GM23338 (cell line): ENCODE measurements around the gene SZRD1. TPM values are rescaled to one million over a fixed set of nuclear protein-coding genes. Genes with fewer than 3 reads are reported as not detected.

ENCODE experiments used
- ATAC-seq: fragments of 200-7000 bp; cut with Tn5 transposase; 3 replicates; pipeline ENCODE4 v1.9.1; 2020
- DNase-seq: peaks from one replicate; pipeline ENCODE4 v3.0.0-alpha.2; 2015; ENCODE audit warnings: low spot score
- H2AFZ ChIP-seq: fragments of 200-600 bp; sonication (generic); 2 replicates; pipeline ENCODE4 v1.8.0; 2016; ENCODE audit warnings: antibody characterized with exemption, mild to moderate bottlenecking, moderate library complexity
- H3F3A ChIP-seq: fragments of 200-600 bp; sonication (generic); replicated peaks from 2 replicates; pipeline ENCODE4 v1.8.0; 2017; ENCODE audit warnings: antibody characterized with exemption, mixed run types, low read depth
- H3K27ac ChIP-seq: fragments of 200-600 bp; sonication (generic); 2 replicates; pipeline ENCODE4 v1.6.1; 2016; ENCODE audit warnings: low read depth
- H3K27me3 ChIP-seq: fragments of 200-600 bp; sonication (generic); 2 replicates; pipeline ENCODE4 v1.8.0; 2016; ENCODE audit warnings: mild to moderate bottlenecking, mixed run types, moderate library complexity; ENCODE audit not compliant: insufficient read depth
- H3K36me3 ChIP-seq: fragments of 200-600 bp; sonication (generic); 2 replicates; pipeline ENCODE4 v1.8.0; 2016; ENCODE audit warnings: mild to moderate bottlenecking; ENCODE audit not compliant: insufficient read depth
- H3K4me1 ChIP-seq: fragments of 200-600 bp; sonication (generic); 2 replicates; pipeline ENCODE4 v1.8.0; 2016; ENCODE audit warnings: mild to moderate bottlenecking, moderate library complexity; ENCODE audit not compliant: insufficient read depth
- H3K4me2 ChIP-seq: fragments of 200-600 bp; sonication (generic); 2 replicates; pipeline ENCODE4 v1.7.1; 2017; ENCODE audit warnings: mixed run types
- H3K4me3 ChIP-seq: fragments of 200-600 bp; sonication (generic); 2 replicates; pipeline ENCODE4 v1.6.1; 2016; ENCODE audit warnings: mixed run types
- H3K79me2 ChIP-seq: fragments of 200-600 bp; sonication (generic); replicated peaks from 2 replicates; pipeline ENCODE4 v1.8.0; 2017; ENCODE audit warnings: mild to moderate bottlenecking; ENCODE audit not compliant: insufficient read depth
- H3K9me2 ChIP-seq: fragments of 200-600 bp; sonication (generic); 2 replicates; pipeline ENCODE4 v1.8.0; 2017; ENCODE audit not compliant: insufficient read depth
- H4K20me1 ChIP-seq: fragments of 200-600 bp; sonication (generic); replicated peaks from 2 replicates; pipeline ENCODE4 v1.8.0; 2017; ENCODE audit warnings: mild to moderate bottlenecking; ENCODE audit not compliant: insufficient read depth
- H3K27ac Mint-ChIP-seq: 2 replicates; pipeline ENCODE4 v1.8.0; 2020; ENCODE audit warnings: inconsistent platforms, mild to moderate bottlenecking, moderate library complexity, mixed read lengths
- H3K27me3 Mint-ChIP-seq: 3 replicates; pipeline ENCODE4 v1.8.0; 2022; ENCODE audit warnings: low read depth, mild to moderate bottlenecking, moderate library complexity, mixed read lengths, inconsistent platforms; ENCODE audit not compliant: insufficient read depth, poor library complexity
- H3K36me3 Mint-ChIP-seq: 3 replicates; pipeline ENCODE4 v1.8.0; 2021; ENCODE audit warnings: low read depth, mild to moderate bottlenecking, inconsistent platforms, moderate library complexity, mixed read lengths
- H3K4me1 Mint-ChIP-seq: 3 replicates; pipeline ENCODE4 v1.8.0; 2020; ENCODE audit warnings: mild to moderate bottlenecking, inconsistent platforms, mixed read lengths
- H3K4me3 Mint-ChIP-seq: 3 replicates; pipeline ENCODE4 v1.8.0; 2021; ENCODE audit warnings: moderate library complexity, mild to moderate bottlenecking, inconsistent platforms, mixed read lengths
- H3K9me3 Mint-ChIP-seq: 3 replicates; pipeline ENCODE4 v1.8.0; 2020; ENCODE audit warnings: moderate library complexity, mild to moderate bottlenecking, inconsistent platforms, mixed read lengths
- CREB1 ChIP-seq: fragments of 250-450 bp; sonication (Bioruptor Pico); IDR thresholded peaks from 2 replicates; pipeline ENCODE4 v1.5.0; 2020; ENCODE audit warnings: low read depth, mild to moderate bottlenecking, moderate library complexity
- CTCF ChIP-seq, 2 experiments: fragments of 200-600 bp in 1 of 2; sonication (generic) in 1 of 2; conservative IDR thresholded peaks; 2 replicates each; pipeline versions ENCODE4 v1.5.1 to v1.6.1; 2016 to 2017; ENCODE audit warnings: antibody characterized with exemption in 2 of 2, low read depth in 2 of 2, mild to moderate bottlenecking in 2 of 2, moderate library complexity in 1 of 2
- ETS1 ChIP-seq: IDR thresholded peaks from 2 replicates; pipeline ENCODE4 v1.6.1; 2016; ENCODE audit warnings: antibody characterized with exemption
- EZH2 ChIP-seq: fragments of 200-600 bp; sonication (generic); IDR thresholded peaks from one replicate; pipeline ENCODE4 v1.8.0; 2017; ENCODE audit warnings: antibody characterized with exemption, mild to moderate bottlenecking, low read depth; ENCODE audit not compliant: unreplicated experiment
- EZH2phosphoT487 ChIP-seq: fragments of 200-600 bp; sonication (generic); IDR thresholded peaks from one replicate; pipeline ENCODE4 v1.8.1; 2018; ENCODE audit warnings: antibody characterized with exemption; ENCODE audit not compliant: unreplicated experiment
- JUNB ChIP-seq: IDR thresholded peaks from one replicate; pipeline ENCODE4 v1.6.1; 2016; ENCODE audit warnings: antibody characterized with exemption; ENCODE audit not compliant: unreplicated experiment
- NANOG ChIP-seq: IDR thresholded peaks from 2 replicates; pipeline ENCODE4 v1.6.1; 2016; ENCODE audit warnings: antibody characterized with exemption, borderline replicate concordance
- POLR2AphosphoS5 ChIP-seq: IDR thresholded peaks from 2 replicates; pipeline ENCODE4 v1.6.1; 2016; ENCODE audit warnings: antibody characterized with exemption, low read depth
- REST ChIP-seq: IDR thresholded peaks from one replicate; pipeline ENCODE4 v1.6.1; 2018; ENCODE audit warnings: antibody characterized with exemption; ENCODE audit not compliant: unreplicated experiment
- STAT1 ChIP-seq: IDR thresholded peaks from one replicate; pipeline ENCODE4 v1.6.1; 2016; ENCODE audit warnings: antibody characterized with exemption; ENCODE audit not compliant: unreplicated experiment
- ZNF114 ChIP-seq: fragments of 250-450 bp; sonication (Bioruptor Pico); IDR thresholded peaks from 2 replicates; pipeline ENCODE4 v1.5.0; 2020; ENCODE audit warnings: mild to moderate bottlenecking, moderate library complexity
- ZNF331 ChIP-seq: fragments of 250-450 bp; sonication (Bioruptor Pico); IDR thresholded peaks from 2 replicates; pipeline ENCODE4 v1.5.0; 2020; ENCODE audit warnings: low read depth, mild to moderate bottlenecking, moderate library complexity
- ZNF462 ChIP-seq: fragments of 250-450 bp; sonication (Bioruptor Pico); IDR thresholded peaks from 2 replicates; pipeline ENCODE4 v1.5.0; 2020; ENCODE audit warnings: mild to moderate bottlenecking, moderate library complexity
- polyA plus RNA-seq: library from polyadenylated mRNA; unstranded; fragments of >200 nt; fragmentation: Nextera tagmentation; extraction: Ambion mirVana; gene quantifications from 2 replicates; pipeline ENCODE4 v1.2.1, GENCODE V29; 2016
- total RNA-seq: library from RNA; depleted of rRNA; stranded (reverse); fragments of >200 nt; shearing (Covaris generic); gene quantifications from 2 replicates; pipeline ENCODE4 v1.2.3, GENCODE V29; 2014

Gene SZRD1
- total and polyA plus RNA-seq, 2 experiments from 2014 or later = 32.5 to 70.9 TPM

- no peaks in the 10 kb centered on the region for H3K79me2 ChIP-seq
- no peak overlapping the region for H3K4me2 ChIP-seq
- H3K27ac ChIP-seq = no peak overlapping the region
- peak; percentile 53 for ATAC-seq
- no peak for DNase-seq
- no peaks in the 10 kb centered on the region for H3F3A ChIP-seq
- H3K9me2 ChIP-seq = no peaks in the 10 kb centered on the region
- H3K27me3 Mint-ChIP-seq = peaks cover 11% of the 10 kb centered on the region
- H3K4me3 ChIP-seq = no peak overlapping the region
- H3K4me1 ChIP-seq = no peaks in the 10 kb centered on the region
- H3K36me3 ChIP-seq = no peaks in the 10 kb centered on the region
- no peaks in the 10 kb centered on the region for H3K27me3 ChIP-seq
- peak overlapping the region; percentile 84; the same call in 1 of the 2 replicates for H2AFZ ChIP-seq
- H3K27ac Mint-ChIP-seq = no peak overlapping the region
- peaks cover 6% of the 10 kb centered on the region; the same call in 2 of the 3 replicates for H3K4me1 Mint-ChIP-seq
- H3K4me3 Mint-ChIP-seq = no peak overlapping the region
- H3K9me3 Mint-ChIP-seq = no peaks in the 10 kb centered on the region; the same call in 2 of the 3 replicates
- no peaks in the 10 kb centered on the region; the same call in 2 of the 3 replicates for H3K36me3 Mint-ChIP-seq
- TF ChIP-seq REST (no peak), STAT1 (no peak), EZH2phosphoT487 (no peak), ZNF114 (CRISPR knock-in tag) (no peak), ZNF331 (CRISPR knock-in tag) (no peak), JUNB (no peak), CTCF (conservative IDR thresholded peaks at IDR 0.05; ENCODE audit: low read depth in 2 of 2) (no peak), CREB1 (CRISPR knock-in tag) (no peak), ZNF462 (CRISPR knock-in tag) (no peak), NANOG (no peak), POLR2AphosphoS5 (no peak), ETS1 (no peak), EZH2 (no peak)
- H4K20me1 ChIP-seq = no peaks in the 10 kb centered on the region; the same call in 1 of the 2 replicates
Measured at GRCh38 chr1:16409536-16410152, 42.6 kb downstream of the SZRD1 start.
